Trophoblast cell (in vitro differentiated cells and primary cell): ENCODE results near the gene SP140L.

Experiments
- DNase-seq, 2 donors: peaks; one replicate each; pipeline ENCODE4 v3.0.0-alpha.2; 2016
- H2AFZ ChIP-seq: 2 replicates; pipeline ENCODE4 v1.6.1; 2013; ENCODE audit warnings: low read length, moderate library complexity, mild to moderate bottlenecking; ENCODE audit not compliant: insufficient read depth, poor library complexity
- H2AK5ac ChIP-seq: 2 replicates; pipeline ENCODE4 v1.6.1; 2013; ENCODE audit warnings: mild to moderate bottlenecking, low read length
- H2BK120ac ChIP-seq: 2 replicates; pipeline ENCODE4 v1.6.1; 2013; ENCODE audit warnings: low read length, mild to moderate bottlenecking, moderate library complexity; ENCODE audit not compliant: insufficient read depth, poor library complexity
- H2BK12ac ChIP-seq: 2 replicates; pipeline ENCODE4 v1.6.1; 2013; ENCODE audit warnings: mild to moderate bottlenecking, low read length, moderate library complexity
- H2BK5ac ChIP-seq: 2 replicates; pipeline ENCODE4 v1.6.1; 2013; ENCODE audit warnings: low read length, low read depth, moderate library complexity, mild to moderate bottlenecking; ENCODE audit not compliant: poor library complexity
- H3K14ac ChIP-seq: 2 replicates; pipeline ENCODE4 v1.6.1; 2013; ENCODE audit warnings: mild to moderate bottlenecking, low read length
- H3K18ac ChIP-seq: 2 replicates; pipeline ENCODE4 v1.6.1; 2013; ENCODE audit warnings: mild to moderate bottlenecking, low read length
- H3K23ac ChIP-seq: 2 replicates; pipeline ENCODE4 v1.6.1; 2013; ENCODE audit warnings: low read length
- H3K27ac ChIP-seq: 2 replicates; pipeline ENCODE4 v1.5.1; 2013; ENCODE audit warnings: low read depth, mild to moderate bottlenecking, inconsistent platforms, low read length, moderate library complexity
- H3K27me3 ChIP-seq: 2 replicates; pipeline ENCODE4 v1.6.1; 2013; ENCODE audit warnings: inconsistent platforms, mild to moderate bottlenecking, low read length, moderate library complexity; ENCODE audit not compliant: insufficient read depth
- H3K36me3 ChIP-seq, 2 experiments: 1 replicate in 1 of 2; 2 replicates in 1 of 2; pipeline ENCODE4 v1.6.1; 2013; ENCODE audit warnings: low read length in 2 of 2, mild to moderate bottlenecking in 2 of 2, moderate library complexity in 1 of 2; ENCODE audit not compliant: insufficient read depth in 2 of 2, control insufficient read depth in 1 of 2
- H3K4ac ChIP-seq: 2 replicates; pipeline ENCODE4 v1.6.1; 2013; ENCODE audit warnings: low read depth, mild to moderate bottlenecking, low read length, moderate library complexity
- H3K4me1 ChIP-seq, 2 experiments: 1 replicate in 1 of 2; 2 replicates in 1 of 2; pipeline ENCODE4 v1.6.1; 2013; ENCODE audit warnings: low read length in 2 of 2, mild to moderate bottlenecking in 2 of 2, moderate library complexity in 1 of 2; ENCODE audit not compliant: insufficient read depth in 2 of 2, control insufficient read depth in 1 of 2
- H3K4me2 ChIP-seq: 2 replicates; pipeline ENCODE4 v1.6.1; 2013; ENCODE audit warnings: inconsistent platforms, mild to moderate bottlenecking, low read length, moderate library complexity
- H3K4me3 ChIP-seq: 2 replicates; pipeline ENCODE4 v1.5.1; 2013; ENCODE audit warnings: mild to moderate bottlenecking, low read depth, low read length, inconsistent platforms
- H3K79me1 ChIP-seq: one replicate; pipeline ENCODE4 v1.6.1; 2013; ENCODE audit warnings: low read length
- H3K79me2 ChIP-seq: 2 replicates; pipeline ENCODE4 v1.6.1; 2013; ENCODE audit warnings: low read length, mild to moderate bottlenecking; ENCODE audit not compliant: control insufficient read depth, insufficient read depth, poor library complexity
- H3K9ac ChIP-seq: 2 replicates; pipeline ENCODE4 v1.6.1; 2013; ENCODE audit warnings: mild to moderate bottlenecking, low read length
- H3K9me3 ChIP-seq: 2 replicates; pipeline ENCODE4 v1.6.1; 2013; ENCODE audit warnings: low read depth, mild to moderate bottlenecking, control low read depth, inconsistent platforms, low read length; ENCODE audit not compliant: insufficient read depth
- H4K12ac ChIP-seq: 2 replicates; pipeline ENCODE4 v1.6.1; 2013; ENCODE audit warnings: low read depth, mild to moderate bottlenecking, low read length, moderate library complexity
- H4K8ac ChIP-seq: 2 replicates; pipeline ENCODE4 v1.6.1; 2013; ENCODE audit warnings: low read depth, mild to moderate bottlenecking, low read length, moderate library complexity
- H4K91ac ChIP-seq: one replicate; pipeline ENCODE4 v1.6.1; 2013; ENCODE audit warnings: low read depth, mild to moderate bottlenecking, low read length, moderate library complexity
- WGBS: extraction: QIAGEN DNeasy Blood & Tissue Kit; methylation state at CpG from one replicate; pipeline ENCODE4 v1.1.7; 2013; ENCODE audit warnings: missing lambda C conversion rate; ENCODE audit not compliant: insufficient read length, insufficient coverage; ENCODE audit errors: extremely low coverage; 5-methylcytosine and 5-hydroxymethylcytosine counted together

SP140L gene

GRCh38 chr2:230418341-230419016 lies 91.5 kb downstream of the SP140L start:
- no peak overlapping the region for H4K12ac ChIP-seq
- no peak overlapping the region for H3K4me2 ChIP-seq
- H2BK120ac ChIP-seq, result no peak overlapping the region
- WGBS, result no CpG with 5 or more reads among the region's 9 CpGs
- H3K4me1 ChIP-seq, result peaks cover 6% of the 10 kb centered on the region in 2 experiments
- no peak overlapping the region for H3K4ac ChIP-seq
- no peak overlapping the region for H2AK5ac ChIP-seq
- no peaks in the 10 kb centered on the region for H3K9me3 ChIP-seq
- no peak overlapping the region for H2BK5ac ChIP-seq
- no peak overlapping the region for H3K18ac ChIP-seq
- no peak overlapping the region for H3K9ac ChIP-seq
- H3K27ac ChIP-seq, result no peak overlapping the region
- H3K27me3 ChIP-seq, result no peaks in the 10 kb centered on the region
- no peak for DNase-seq
- H3K79me1 ChIP-seq, result peaks cover 5% of the 10 kb centered on the region
- no peak overlapping the region for H3K23ac ChIP-seq
- H2AFZ ChIP-seq, result no peak overlapping the region
- no peak overlapping the region for H3K14ac ChIP-seq
- no peak overlapping the region for H2BK12ac ChIP-seq
- no peak overlapping the region for H4K8ac ChIP-seq
- H4K91ac ChIP-seq, result no peak overlapping the region
- no peaks in the 10 kb centered on the region for H3K79me2 ChIP-seq
- no peaks in the 10 kb centered on the region for H3K36me3 ChIP-seq
- no peak overlapping the region for H3K4me3 ChIP-seq

GRCh38 chr2:230419181-230419580 lies 92.2 kb downstream of the SP140L start:
- Histone ChIP-seq H2BK120ac (no peak overlapping the region), H3K27me3 (no peaks in the 10 kb centered on the region), H4K8ac (no peak overlapping the region), H3K36me3 (no peaks in the 10 kb centered on the region), H3K4me1 (peaks cover 6% of the 10 kb centered on the region in 2 experiments), H3K79me1 (peaks cover 5% of the 10 kb centered on the region), H2AK5ac (no peak overlapping the region), H4K91ac (no peak overlapping the region), H3K27ac (no peak overlapping the region), H3K18ac (no peak overlapping the region), H3K4ac (no peak overlapping the region), H4K12ac (no peak overlapping the region), H3K14ac (no peak overlapping the region), H3K4me3 (no peak overlapping the region), H2BK5ac (no peak overlapping the region), H3K4me2 (no peak overlapping the region), H3K23ac (no peak overlapping the region), H2AFZ (no peak overlapping the region), H3K79me2 (no peaks in the 10 kb centered on the region), H3K9ac (no peak overlapping the region), H3K9me3 (no peaks in the 10 kb centered on the region), H2BK12ac (no peak overlapping the region)
- no CpG with 5 or more reads among the region's 4 CpGs for WGBS
- no peak for DNase-seq

- H2BK120ac ChIP-seq, result no peak overlapping the region
- H3K23ac ChIP-seq, result no peak overlapping the region
- no peak overlapping the region for H2BK5ac ChIP-seq
- H2BK12ac ChIP-seq, result no peak overlapping the region
- no peak overlapping the region for H4K12ac ChIP-seq
- DNase-seq, result no peak
- no peaks in the 10 kb centered on the region for H3K9me3 ChIP-seq
- H3K4me1 ChIP-seq, result no peaks in the 10 kb centered on the region
- no peaks in the 10 kb centered on the region for H3K79me1 ChIP-seq
- no peak overlapping the region for H2AK5ac ChIP-seq
- H3K4me2 ChIP-seq, result no peak overlapping the region
- H2AFZ ChIP-seq, result no peak overlapping the region
- H3K4ac ChIP-seq, result no peak overlapping the region
- WGBS, result no CpG with 5 or more reads among the region's 4 CpGs
- H4K8ac ChIP-seq, result no peak overlapping the region
- no peak overlapping the region for H3K4me3 ChIP-seq
- no peak overlapping the region for H3K9ac ChIP-seq
- H3K79me2 ChIP-seq, result no peaks in the 10 kb centered on the region
- no peaks in the 10 kb centered on the region for H3K27me3 ChIP-seq
- H4K91ac ChIP-seq, result no peak overlapping the region
- no peak overlapping the region for H3K18ac ChIP-seq
- no peak overlapping the region for H3K27ac ChIP-seq
- H3K14ac ChIP-seq, result no peak overlapping the region
- H3K36me3 ChIP-seq, result no peaks in the 10 kb centered on the region
Observed at GRCh38 chr2:230422149-230422548, 95.2 kb downstream of the SP140L start.

DNA sequence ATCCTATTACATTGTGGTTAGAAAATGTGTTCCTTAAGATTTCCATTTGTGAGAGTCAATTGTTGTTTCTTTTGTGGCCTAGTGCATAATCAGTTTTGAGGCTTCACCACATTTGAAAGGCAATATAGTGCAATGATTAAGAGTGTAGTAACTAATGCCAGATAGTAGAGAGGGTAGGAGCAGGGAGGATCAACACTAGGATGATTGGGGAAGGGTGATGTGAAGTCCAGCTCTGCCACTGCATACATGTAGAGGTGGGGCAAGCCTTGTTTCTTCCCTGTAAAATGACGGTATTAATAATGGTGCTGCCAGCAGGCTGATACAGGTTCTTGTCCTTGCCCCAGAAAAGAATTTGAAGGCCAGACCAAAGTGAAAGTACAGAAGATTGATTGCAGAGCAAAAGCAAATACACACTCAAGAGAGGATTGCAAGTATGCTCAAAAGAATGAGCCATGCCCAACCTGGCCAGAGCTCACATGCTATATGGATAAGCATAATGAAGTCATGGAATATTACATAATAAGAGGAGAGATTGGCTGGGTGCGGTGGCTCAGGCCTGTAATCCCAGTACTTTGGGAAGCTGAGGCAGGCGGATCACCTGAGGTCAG lies 97.0 kb downstream of the SP140L start:
- Histone ChIP-seq H3K4me2 (no peak overlapping the region), H3K9me3 (no peaks in the 10 kb centered on the region), H3K23ac (no peak overlapping the region), H3K4me1 (no peaks in the 10 kb centered on the region), H3K36me3 (no peaks in the 10 kb centered on the region), H3K4ac (no peak overlapping the region), H3K27ac (no peak overlapping the region), H3K27me3 (no peaks in the 10 kb centered on the region), H4K12ac (no peak overlapping the region), H3K4me3 (no peak overlapping the region), H2BK5ac (no peak overlapping the region), H3K18ac (no peak overlapping the region), H2BK12ac (no peak overlapping the region), H4K8ac (no peak overlapping the region), H2AK5ac (no peak overlapping the region), H2AFZ (no peak overlapping the region), H2BK120ac (no peak overlapping the region), H4K91ac (no peak overlapping the region), H3K9ac (no peak overlapping the region), H3K79me2 (no peaks in the 10 kb centered on the region), H3K14ac (no peak overlapping the region), H3K79me1 (no peaks in the 10 kb centered on the region)
- DNase-seq, result peak in 1 of 2 donors; percentile 36
- WGBS, result no CpG with 5 or more reads among the region's 3 CpGs
